ENCODE measurements around the gene COA1.
A peak's percentile ranks its signal among the peaks of the same experiment; 100 is the strongest.

The COA1 gene

DNA sequence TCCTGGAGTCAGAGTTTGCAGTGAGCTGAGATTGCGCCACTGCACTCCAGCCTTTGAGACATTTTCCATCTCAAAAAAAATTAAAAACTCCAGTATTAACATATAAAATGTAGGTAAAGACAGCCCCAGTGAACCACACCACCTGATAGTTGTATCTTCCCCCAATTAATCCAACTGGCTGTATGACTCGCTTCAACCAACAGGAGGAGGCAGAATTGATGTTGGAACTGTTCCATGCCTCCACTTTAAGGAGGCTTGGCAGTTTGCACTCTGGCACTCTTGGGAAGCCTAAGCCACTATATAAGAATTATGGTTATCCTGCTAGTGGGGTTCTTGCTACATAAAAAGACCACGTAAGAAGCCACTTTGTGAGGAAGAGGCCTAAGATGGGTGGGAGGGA is 73.7 kb downstream of the COA1 start:
- in situ Hi-C loops (cut with MboI; ENCODE audit: low pct_unique_long_range_greater_than_20kb, low sequenced_read_pairs, unreplicated experiment): no loop called here
- TF ChIP-seq, protein P1, sequence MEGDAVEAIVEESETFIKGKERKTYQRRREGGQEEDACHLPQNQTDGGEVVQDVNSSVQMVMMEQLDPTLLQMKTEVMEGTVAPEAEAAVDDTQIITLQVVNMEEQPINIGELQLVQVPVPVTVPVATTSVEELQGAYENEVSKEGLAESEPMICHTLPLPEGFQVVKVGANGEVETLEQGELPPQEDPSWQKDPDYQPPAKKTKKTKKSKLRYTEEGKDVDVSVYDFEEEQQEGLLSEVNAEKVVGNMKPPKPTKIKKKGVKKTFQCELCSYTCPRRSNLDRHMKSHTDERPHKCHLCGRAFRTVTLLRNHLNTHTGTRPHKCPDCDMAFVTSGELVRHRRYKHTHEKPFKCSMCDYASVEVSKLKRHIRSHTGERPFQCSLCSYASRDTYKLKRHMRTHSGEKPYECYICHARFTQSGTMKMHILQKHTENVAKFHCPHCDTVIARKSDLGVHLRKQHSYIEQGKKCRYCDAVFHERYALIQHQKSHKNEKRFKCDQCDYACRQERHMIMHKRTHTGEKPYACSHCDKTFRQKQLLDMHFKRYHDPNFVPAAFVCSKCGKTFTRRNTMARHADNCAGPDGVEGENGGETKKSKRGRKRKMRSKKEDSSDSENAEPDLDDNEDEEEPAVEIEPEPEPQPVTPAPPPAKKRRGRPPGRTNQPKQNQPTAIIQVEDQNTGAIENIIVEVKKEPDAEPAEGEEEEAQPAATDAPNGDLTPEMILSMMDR (IDR thresholded peaks at IDR 0.05; ENCODE audit: extremely low read depth, insufficient read depth, missing control alignments): no peak
- no peak for DNase-seq (ENCODE audit: low spot score)

DNA sequence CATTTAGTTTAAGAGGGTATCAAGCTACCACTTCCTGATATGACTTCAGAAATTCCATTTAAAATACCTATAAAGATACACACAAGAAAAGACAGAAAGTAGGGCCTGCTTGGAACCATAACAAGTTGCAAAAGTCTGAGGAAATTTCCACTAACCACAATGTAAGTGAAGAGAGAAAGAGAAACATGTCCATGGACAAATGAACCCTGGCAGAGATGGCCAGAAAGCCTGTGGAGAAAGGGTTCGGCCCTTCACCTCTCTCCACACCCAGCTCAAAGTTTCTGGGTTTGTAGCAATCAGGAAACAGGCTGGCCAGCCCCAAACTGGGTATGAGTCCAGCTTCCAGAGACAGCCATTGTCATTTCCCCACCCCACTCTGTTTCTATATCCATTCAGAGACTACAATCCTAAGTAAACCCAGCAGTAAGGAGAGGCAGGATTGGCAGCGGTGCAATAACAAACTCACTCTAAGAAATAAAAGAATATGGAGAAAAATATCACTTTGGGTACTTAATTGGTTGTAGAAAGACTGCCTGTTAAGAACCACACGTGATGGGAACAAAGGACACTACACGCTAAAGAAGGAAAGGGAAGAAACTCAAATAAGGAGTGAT is 75.3 kb downstream of the COA1 start:
- in situ Hi-C loops (cut with MboI; ENCODE audit: low pct_unique_long_range_greater_than_20kb, low sequenced_read_pairs, unreplicated experiment): no loop called here
- TF ChIP-seq, protein P1 (IDR thresholded peaks at IDR 0.05; ENCODE audit: extremely low read depth, insufficient read depth, missing control alignments): no peak
- DNase-seq (ENCODE audit: low spot score): no peak

DNA sequence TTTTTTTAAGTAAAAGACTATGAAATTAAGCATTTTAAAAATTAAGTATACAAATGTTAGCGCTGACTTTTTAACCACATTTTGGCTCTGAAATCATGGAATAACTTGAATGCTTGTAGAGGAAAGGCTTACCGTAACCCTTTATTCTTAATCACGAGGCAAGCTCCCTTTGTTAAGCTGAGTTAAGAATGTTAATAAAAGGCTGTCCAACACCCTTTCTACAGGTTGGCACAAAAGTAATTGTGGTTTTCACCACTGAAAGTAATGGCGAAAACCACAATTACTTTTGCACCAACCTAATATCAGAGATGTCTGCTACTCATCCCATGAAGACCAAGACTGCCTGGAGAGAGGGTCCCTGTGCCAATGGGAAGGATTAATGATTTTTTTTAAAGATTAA is 75.9 kb downstream of the COA1 start:
- DNase-seq (ENCODE audit: low spot score): no peak
- in situ Hi-C loops (cut with MboI; ENCODE audit: low pct_unique_long_range_greater_than_20kb, low sequenced_read_pairs, unreplicated experiment): no loop called here
- TF ChIP-seq, protein P1 (IDR thresholded peaks at IDR 0.05; ENCODE audit: extremely low read depth, insufficient read depth, missing control alignments): no peak

DNA sequence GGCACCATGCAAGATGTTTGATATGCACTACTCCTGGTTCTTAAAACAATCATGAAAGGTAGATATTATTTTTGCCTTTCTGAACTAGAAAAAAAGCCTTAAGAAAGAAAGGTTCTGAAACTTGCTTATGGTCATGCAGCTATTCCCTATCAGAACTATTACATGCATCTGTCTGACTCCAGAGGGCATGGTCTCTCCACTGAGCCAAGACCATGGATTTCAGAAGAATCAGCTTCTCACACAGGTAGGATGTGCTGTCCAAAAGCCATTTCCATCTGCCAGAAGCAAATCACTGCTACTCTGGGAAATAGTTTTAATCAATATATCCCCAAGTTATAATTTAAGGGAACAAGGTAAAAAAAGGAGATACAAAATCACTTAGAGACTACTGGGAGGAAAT is 77.0 kb downstream of the COA1 start:
- in situ Hi-C loops (cut with MboI; ENCODE audit: low pct_unique_long_range_greater_than_20kb, low sequenced_read_pairs, unreplicated experiment): no loop called here
- TF ChIP-seq, protein P1 (IDR thresholded peaks at IDR 0.05; ENCODE audit: extremely low read depth, insufficient read depth, missing control alignments): no peak
- DNase-seq (ENCODE audit: low spot score): no peak

DNA sequence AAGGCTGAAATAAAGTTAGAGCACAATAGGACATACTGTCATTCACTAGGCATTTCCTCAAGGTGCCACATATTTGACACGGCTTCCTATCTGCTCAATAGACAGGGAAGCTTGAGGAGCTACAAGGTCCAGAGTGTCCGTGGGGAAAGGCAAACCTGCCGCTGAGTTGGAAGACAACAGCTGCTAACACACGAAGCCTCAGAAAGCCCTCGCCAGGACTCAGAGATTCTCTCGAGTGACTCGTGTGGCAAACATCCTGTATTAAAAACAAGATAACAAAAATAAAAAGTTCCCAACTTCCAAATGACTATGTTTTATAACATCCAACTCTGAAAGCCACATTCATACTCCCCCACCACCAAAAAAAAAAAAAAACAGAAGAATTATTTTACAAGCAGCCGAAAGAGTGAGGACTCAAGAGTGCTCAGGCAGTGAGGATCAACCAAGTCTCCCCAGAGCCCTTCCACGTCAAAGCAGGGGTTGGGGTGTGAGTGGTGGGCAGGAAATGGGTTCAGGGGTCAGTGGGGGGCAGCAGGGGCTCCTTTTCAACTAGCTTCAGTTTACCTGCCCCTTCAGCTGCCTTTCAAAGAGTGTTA is 78.8 kb downstream of the COA1 start:
- DNase-seq (ENCODE audit: low spot score): no peak
- TF ChIP-seq, protein P1 (IDR thresholded peaks at IDR 0.05; ENCODE audit: extremely low read depth, insufficient read depth, missing control alignments): no peak
- in situ Hi-C loops (cut with MboI; ENCODE audit: low pct_unique_long_range_greater_than_20kb, low sequenced_read_pairs, unreplicated experiment): no loop called here

DNA sequence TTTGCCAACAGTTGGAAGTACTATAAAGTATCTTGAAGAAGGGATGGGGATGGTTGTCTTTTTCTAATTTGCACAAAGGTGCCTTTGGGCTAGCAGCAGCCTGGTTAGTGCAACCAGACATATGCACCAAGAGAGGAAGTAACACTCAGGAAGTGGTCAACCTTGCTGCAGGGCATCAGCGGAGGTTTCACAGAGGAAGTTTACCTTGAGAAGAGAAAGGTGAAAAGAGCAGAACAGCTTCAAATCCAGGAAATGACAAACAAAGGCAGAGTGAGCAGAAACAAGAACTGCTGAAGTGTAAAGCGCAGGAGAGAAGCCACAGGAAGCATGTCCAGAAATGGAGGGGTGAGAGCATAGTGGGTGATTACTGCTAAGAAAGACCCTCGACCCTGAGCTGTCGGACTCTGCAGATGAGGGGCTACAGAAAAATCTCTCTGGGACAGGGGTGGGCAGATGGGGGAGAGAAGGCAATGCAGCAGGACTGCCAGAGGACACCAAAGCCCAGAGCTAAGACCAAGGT is 79.5 kb downstream of the COA1 start:
- in situ Hi-C loops (cut with MboI; ENCODE audit: low pct_unique_long_range_greater_than_20kb, low sequenced_read_pairs, unreplicated experiment): no loop called here
- TF ChIP-seq, protein P1 (IDR thresholded peaks at IDR 0.05; ENCODE audit: extremely low read depth, insufficient read depth, missing control alignments): no peak
- DNase-seq (ENCODE audit: low spot score): peak; percentile 66
